Hepatic stellate cell (primary cell): ENCODE results near the gene STAC.
A peak's percentile ranks its signal among the peaks of the same experiment; 100 is the strongest.
"Not testable (repeated sequence)": the region's sequence is repeated elsewhere in the genome, so short reads cannot be mapped to it uniquely, and the experiment has no call there.

Experiments used
- DNase-seq: peaks from one replicate; pipeline ENCODE4 v3.0.0; 2011; ENCODE audit warnings: low spot score

The STAC gene

DNA sequence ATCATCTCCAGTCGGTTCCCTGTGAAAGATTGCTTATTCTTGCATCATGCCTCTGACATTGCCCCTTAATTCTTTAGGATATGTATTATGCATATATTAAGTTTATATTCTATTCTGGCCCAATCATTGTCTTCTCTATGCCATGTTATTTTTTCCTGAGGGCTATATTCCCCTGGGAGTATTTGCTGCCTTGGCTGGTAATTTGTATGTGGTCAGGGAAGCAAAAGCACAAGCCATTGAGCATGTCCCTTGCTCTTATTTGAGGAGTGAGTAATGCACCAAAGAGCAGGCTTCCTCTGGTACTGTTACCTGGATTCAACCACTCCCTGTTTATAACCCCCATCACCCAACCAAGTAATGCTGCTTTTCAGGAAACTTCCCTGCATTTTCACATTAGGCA, 36.3 kb downstream of the STAC start:
- no peak for DNase-seq

DNA sequence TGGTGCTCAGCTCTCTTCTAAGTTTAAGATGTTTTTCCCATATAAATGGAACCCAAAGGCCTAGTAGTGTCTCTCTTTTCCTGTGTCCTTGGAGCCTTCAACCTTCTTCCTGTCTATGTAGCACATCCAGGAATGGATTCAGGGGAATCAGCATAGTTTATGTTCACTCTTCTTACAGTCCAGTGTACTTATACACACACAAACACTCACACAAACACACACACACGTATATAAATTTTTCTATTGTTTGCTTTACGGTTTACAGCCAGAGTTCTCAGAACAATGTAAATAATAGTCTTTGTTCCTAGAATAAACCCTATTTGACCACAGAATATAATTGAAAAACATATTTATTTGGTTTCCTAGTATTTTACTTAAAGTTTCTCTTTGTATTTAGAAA, 36.9 kb downstream of the STAC start:
- no peak for DNase-seq

DNA sequence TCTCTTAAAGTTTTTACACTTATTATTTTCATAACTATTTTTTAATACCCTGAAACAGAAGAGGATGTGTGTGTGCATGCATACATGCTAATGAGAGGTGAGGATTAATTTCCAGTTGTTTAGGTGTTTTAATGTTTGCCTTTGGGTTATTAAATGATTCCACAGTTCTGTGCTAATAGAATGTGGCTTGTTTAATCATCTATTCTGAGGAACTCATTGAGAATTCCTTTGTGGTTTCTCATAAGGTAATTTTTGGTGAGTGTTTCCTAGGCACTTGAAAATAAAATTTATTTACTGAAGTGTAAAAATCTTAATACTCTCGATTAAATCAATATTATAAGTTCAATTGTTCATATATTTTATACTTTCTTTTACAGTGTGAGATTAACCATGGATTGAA, 38.0 kb downstream of the STAC start:
- no peak for DNase-seq

DNA sequence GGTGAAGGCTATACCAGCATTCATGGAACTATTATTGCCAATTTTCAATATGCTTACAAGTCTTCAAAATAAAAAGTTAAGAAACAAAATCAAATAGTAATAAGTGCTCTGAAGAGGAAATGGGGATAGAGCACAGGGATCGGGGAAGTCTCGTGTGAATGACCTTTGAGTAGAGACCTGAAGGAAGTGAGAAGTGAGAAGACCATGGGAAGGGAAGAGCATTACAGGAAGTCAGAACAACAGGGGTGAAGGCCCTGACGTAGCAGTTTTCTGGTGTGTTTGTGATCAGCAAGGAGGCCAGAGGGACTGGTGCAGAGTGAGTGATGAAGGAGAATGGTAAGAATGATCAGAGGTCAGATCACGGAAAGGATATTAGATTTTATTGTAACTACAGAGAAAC, 48.1 kb downstream of the STAC start:
- no peak for DNase-seq

DNA sequence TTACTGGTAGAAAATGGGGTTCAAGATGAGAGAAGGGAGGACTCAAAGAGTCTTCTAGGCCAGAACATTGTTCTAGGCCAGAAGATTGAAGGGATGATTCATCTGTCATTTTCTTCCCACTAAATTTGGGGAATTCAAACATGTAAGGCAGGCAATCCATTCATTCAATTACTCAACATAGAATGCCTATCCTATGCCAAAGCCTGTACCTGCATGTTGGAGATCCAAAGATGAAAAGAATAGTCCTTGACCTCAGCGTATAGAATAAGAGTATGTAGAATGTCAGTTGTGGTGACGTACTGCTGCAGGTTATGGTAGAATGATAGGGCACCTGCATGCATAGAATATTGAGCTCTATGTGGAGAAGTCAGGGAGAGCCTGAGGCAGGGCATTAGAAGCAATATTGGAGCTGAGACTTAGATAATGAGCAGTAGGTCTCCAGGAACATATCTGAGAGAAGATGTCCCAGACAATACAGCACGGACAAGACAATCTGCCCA, 49.7 kb downstream of the STAC start:
- DNase-seq: no peak

DNA sequence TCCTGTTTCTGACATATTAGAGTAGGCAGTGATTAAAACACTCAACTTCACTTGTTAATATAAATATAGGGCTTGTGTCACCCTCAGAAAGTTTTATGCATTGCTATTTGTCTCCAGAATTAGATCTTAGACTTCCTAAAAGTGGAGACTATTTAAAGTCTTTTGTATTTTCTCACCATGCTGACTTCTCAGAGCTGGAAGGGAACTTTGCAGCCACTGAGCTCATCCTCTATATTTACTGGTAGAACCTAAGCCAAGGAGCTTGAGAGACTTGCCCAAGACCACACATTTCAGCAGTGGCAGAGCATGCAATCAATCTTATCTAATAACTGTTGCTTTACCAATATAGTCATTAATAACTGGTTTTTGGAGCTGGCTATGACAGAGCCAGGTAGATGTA, 53.2 kb downstream of the STAC start:
- no peak for DNase-seq

DNA sequence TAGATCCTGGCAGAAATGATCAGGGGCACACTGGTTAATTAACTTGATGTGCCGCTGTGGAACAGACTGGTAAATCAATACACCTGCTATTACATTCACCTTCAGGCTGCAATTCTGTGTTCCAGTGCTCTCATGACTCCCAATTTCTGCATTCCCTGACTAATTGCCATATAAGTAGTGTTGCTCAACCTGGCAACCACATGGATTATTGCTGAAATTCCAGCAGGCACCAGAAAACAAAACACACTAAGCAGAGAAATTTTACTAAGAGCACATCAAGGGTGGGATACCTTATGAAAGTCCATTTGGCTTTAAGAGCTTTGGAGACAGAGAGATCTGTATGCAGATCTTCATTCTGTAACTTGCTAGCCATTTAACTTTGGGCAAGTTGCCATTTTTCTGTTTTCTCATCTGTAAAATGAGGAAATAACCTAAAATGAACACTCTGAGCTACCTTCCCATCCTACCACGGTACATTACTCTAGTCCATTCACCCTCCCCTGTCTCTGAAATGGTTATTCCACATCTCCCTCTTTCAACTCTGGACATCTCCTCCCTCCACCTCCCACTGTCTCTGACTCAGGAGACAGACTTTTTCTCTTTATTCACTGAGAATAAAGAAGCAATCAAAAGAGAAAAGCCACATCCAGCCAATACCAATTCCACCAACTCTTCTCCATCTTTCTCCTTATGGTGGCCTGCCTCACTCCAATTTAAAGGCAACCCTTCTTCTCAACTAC, 54.6 kb downstream of the STAC start:
- DNase-seq: no peak

DNA sequence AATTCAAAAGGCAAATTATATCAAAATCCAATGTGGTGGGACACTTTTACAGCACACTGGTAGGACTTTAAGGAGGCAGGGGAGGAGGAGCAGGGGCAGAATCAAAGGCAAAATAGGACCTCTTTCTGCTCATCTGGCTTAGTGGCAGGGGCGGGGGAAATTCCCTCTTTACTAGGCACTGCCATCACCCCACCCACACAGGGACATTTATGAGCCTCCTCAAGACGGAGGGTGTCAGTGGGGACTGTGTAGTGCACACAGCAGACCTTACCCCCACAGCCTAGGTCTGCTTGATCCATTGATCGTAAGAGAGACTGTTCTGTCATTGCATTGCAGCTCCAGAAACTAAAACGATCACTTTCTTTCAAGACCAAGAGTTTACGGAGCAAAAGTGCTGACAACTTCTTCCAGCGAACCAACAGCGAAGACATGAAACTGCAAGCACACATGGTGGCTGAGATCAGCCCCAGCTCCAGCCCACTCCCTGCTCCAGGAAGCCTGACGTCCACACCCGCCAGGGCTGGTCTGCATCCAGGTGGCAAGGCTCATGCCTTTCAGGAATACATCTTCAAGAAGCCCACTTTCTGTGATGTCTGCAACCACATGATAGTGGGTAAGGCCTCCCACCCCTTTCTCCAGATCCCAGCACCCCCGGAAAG, 62.9 kb downstream of the STAC start:
- DNase-seq: no peak

DNA sequence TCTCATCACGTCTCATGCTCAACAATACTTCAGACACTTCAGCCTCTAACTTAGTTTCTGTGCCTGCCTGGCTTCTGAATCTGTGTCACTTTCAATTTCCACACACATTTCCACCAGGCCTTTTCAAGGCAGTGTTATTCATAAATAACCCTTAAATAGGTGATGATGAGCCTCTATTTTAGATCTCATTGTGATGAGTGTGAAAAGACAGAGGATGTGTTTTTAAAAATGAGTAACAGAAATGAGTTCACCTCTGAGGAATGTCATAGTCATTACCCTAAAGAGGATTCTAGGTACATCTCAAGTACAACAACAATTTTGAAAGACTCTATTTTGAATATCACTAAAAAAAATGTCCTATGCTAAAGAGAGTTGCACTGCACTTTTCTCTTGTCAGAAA, 64.6 kb downstream of the STAC start:
- DNase-seq: no peak

DNA sequence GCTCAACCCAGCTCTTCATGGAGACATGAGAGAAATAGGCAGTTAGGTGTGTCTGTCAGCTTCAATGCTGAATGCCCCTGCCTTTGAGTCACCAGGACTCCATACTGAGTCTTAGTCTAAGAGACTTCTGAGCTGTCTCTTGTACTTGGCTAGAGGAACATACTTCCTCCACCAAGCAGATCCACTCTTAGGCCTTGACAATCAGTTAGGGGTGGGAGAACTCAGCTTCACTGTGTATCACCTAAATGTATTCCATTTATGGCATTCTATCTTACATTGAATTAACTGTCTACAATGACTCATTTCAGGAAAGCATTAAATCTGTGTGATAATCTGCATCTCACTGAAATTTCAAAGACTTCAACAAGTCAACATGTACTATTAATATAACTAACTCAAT, 66.0 kb downstream of the STAC start:
- no peak for DNase-seq

DNA sequence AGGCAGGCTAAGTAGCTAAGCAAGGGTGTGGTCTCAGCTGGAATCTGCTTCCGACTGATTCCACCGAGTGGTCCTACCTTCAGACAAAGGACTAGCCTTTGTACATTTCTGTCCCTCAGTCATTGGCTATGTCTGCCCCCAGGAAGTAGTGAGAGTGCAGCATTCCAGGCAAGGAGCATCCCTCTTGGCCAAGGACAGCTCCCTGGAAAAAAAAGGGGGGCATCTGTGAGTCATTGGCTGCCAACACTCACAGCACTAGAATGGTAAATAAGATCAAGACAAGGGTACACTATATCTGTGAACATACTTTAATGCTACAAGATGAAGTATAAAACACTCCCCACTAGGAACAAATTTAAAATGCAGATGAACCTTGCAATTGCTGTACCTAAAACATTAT, 66.8 kb downstream of the STAC start:
- no peak for DNase-seq

DNA sequence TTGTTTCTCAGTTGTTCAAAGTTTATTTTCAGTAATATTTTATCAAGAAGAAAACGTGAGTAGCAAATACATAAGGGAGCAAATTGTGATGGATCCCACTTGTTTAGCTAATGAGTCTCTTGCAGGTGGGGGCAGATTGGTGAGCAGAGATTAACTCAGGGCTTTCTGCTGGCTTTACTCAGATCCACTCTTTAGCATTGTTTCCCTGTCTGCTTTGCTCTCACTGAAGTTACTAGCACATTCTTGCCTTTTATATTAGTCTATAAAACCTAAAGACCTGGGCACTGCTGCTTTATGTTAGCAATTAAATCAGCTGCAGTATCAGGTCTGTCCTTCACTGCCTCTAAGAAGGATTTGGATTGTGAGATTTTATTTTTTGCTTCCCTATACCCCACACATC, 71.5 kb downstream of the STAC start:
- no peak for DNase-seq

DNA sequence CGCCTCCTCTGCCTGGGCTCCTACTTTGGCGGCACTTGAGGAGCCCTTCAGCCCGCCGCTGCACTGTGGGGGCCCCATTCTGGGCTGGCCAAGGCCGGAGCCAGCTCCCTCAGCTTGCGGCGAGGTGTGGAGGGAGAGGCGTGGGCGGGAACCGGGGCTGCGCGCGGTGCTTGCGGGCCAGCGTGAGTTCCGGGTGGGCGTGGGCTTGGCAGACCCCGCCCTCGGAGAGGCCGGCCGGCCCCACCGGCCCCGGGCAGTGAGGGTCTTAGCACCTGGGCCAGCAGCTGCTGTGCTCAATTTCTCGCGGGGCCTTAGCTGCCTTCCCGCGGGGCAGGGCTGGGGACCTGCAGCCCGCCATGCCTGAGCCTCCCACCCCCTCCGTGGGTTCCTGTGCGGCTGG, 72.9 kb downstream of the STAC start:
- DNase-seq: not testable (repeated sequence)

DNA sequence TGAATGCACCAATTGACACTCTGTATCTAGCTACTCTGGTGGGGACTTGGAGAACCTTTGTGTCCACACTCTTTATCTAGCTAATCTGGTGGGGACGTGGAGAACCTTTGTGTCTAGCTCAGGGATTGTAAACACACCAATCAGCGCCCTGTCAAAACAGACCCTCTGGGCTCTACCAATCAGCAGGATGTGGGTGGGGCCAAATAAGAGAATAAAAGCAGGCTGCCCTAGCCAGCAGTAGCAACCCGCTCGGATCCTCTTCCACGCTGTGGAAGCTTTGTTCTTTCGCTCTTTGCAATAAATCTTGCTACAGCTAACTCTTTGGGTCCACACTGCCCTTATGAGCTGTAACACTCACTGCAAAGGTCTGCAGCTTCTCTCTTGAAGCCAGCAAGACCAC, 73.6 kb downstream of the STAC start:
- not testable (repeated sequence) for DNase-seq

DNA sequence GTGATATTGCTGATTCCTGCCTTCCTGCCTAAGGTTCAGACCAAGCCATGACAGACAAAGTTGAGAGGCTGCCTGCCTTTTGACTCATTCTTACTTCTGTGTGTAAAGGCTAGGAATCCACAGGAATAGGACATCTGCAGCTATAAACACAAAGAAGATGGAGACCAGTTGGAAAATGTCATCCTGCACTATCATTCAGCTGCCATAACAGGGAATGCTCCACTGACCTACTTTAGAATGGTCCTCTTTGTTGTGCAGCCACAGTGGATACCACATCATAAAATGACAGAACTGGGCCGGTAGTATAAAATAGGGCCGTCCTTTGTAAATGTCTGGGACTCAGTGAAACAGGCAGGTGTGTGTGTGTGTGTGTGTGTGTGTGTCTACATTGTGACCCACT, 75.1 kb downstream of the STAC start:
- no peak for DNase-seq

DNA sequence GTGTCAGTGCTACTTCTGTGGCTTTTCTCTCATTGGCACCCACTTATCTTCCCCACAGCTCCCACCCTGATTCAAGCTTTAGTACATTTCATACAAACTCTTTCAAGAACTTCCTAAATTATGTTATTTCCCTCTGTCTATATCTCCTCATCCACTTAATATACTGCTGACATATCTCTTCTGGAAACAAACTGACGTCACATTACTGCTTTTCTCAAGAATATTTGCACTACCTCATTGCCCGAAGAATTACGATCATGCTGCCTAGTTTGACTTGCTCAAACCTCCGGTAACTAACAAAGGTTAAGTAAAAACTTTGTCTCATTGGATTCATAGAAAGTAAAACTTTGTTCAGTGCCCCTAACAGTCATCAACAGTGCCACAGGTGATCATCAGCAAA, 76.5 kb downstream of the STAC start:
- no peak for DNase-seq

DNA sequence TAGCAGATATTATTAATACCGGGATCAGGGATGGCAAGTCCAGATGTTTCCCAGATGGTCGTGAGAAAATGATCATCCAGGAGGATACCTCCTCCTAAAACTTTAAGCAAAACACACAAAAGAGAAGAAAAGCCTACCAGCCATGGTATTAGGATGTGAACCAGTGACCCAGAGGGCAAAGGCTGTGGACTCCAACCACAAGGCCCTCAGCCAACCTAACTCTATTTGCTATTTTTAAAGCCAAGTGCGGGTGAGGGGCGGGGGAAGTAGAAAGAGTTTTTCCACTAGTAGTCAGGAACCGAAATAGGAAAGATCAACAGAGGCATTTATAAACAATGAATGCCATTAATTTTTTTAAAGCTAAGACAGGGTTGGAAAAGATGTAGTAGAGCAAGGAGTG, 77.4 kb downstream of the STAC start:
- no peak for DNase-seq

DNA sequence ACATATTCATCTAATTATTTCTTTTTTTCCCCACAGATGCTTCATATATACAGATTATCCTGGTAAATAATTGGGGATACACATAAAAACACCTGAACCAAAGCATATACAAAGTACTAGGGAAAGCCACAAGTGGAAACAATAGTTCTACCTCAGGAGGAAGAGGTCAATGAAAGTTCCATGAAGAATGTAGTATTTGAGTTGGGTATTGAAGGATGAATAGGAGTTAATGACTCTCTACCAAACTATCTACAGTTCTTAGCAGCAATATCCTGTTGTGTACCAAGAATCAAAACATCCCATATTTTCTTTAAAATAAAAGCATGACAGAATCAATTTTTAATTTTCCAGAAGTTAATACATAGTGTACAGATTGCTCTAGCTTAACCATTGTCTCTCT, 78.9 kb downstream of the STAC start:
- DNase-seq: no peak

DNA sequence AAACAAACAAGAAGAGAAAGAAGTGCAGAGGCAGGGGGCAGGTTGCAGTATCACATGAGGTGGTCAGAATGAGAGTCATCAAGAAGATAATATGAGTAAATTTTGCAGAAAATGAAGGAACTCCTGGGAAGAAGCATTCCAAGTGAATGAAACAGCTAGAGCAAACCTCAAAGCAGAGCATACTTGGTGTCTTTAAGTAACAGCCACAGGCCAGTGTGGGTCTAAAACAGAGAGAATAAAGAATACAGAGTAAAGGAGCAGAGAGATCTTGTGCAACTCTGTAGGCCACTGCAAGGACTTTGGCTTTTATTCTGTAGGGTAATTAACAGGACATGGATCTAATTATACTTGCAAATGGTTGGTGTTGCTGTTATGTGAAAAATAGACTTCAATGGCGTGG, 81.3 kb downstream of the STAC start:
- peak; percentile 40 for DNase-seq

DNA sequence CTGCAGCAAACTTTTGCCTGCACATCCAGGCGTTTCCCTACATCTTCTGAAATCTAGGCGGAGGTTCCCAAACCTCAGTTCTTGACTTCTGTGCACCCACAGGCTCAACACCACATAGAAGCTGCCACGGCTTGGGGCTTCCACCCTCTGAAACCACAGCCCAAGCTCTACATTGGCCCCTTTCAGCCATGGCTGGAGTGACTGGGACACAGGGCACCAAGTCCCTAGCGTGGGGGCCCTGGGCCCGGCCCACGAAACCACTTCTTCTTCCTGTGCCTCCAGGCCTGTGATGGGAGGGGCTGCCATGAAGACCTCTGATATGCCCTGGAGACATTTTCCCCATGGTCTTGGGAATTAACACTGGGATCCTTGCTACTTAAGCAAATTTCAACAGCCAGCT, 91.7 kb downstream of the STAC start:
- DNase-seq: not testable (repeated sequence)

DNA sequence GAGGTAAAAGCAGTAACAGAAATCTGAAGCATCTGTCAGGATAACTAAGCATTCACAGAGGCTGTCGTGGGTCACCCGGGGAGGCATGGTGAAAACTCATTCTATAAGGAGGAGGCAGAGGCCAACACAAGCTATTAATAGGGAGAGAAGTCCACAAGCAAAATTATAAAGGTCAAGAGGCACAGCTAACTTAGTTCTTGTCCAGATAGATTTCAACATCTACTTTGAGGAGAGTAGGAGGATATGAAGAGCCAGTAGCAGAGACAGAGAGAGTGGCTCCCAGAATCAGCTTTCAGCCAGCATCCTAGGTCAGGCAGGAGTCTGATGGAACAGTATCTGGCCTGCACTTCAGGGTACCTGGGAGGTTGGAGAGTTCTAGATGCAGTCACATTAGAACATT, 95.3 kb downstream of the STAC start:
- no peak for DNase-seq

DNA sequence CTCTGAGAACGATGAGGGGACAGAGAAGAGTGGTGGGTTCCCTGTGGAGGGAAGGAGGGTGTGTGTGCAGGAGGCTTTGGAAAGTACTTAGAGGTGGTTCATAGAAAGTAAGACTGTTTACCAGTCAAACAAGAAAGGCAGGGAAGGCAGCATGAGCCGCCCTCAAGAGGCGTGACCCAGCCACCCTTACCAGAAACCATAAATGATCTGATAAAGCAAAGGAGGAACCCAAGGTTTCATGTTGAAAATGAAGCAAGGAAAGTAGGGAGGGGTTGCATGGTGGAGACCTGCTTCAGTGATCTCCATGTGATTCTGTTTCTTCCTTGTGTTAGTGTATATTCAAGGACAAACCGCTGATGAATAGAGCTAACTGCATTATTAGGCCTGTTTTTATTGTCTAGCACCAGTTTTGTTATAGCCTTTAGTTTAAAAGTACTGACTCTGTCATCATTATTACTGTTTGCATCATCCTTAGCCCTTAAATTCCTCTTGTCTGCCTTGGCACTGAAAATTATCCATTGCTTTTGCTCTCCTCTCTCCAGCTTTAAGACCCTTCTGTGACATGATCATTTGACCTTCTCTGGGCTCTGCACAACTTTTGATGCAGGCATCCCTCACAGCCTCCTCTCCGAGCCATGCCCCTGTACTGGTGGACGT, 96.1 kb downstream of the STAC start:
- no peak for DNase-seq

DNA sequence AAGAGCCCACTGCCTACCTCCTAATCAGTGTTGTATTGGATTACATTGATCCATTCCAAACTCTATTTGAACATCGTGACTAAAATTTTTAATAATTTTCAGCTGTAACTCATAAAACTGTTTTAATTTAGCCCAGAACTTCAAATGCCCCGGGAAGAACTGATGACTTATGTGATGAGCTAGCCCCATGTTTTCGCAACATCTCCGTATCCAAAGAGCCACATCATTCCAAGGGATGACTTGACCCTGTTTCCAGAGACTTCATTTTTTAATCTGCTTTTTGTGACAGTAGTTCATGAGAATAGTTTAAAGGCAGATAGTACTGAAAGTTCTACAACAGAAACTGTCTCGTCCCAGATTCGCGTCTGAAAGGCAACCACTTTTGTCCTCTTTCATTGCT, 97.4 kb downstream of the STAC start:
- DNase-seq: peak; percentile 32
